Hematopoietic multipotent progenitor cell treated with erythropoietin and hydrocortisone succinate and interleukin-3 and kit ligand, for 6 days (in vitro differentiated cells): ENCODE results near the gene ATP5ME.
"Not testable (repeated sequence)": the region's sequence is repeated elsewhere in the genome, so short reads cannot be mapped to it uniquely, and the experiment has no call there.

Experiments used
- DNase-seq: peaks from one replicate; pipeline ENCODE4 v3.0.0-alpha.2; 2015

Gene ATP5ME

DNA sequence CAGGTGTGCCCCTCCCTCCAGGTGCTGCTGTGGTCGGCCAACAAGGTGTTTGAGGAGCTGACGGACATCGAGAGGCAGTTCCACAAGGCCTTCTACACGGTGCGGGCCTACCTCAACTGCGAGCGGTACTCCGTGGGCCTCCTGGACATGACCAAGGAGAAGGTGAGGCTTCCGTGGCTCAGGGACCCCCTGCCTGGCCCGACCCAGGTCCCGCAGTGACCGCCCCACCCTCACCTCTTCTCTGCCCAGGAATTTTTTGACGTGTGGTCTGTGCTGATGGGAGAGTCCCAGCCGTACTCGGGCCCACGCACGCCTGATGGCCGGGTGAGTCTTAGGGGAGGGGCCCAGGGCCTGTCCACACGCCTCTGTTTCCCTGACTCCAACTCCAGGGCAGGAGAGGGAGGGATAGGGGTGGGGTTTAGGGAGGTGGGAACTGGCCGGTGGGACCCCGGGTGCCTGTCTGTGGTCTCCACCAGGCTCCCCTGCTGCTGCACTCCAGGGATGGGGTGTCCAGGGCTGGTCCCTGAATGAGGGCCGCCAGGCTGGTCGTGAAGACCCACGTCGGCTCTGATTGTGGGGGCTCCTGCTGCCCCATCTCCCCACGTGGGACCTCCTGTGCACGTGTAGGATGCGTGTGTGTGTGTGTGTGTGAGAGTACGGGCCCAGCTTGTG, 20.1 kb downstream of the ATP5ME start:
- no peak for DNase-seq

DNA sequence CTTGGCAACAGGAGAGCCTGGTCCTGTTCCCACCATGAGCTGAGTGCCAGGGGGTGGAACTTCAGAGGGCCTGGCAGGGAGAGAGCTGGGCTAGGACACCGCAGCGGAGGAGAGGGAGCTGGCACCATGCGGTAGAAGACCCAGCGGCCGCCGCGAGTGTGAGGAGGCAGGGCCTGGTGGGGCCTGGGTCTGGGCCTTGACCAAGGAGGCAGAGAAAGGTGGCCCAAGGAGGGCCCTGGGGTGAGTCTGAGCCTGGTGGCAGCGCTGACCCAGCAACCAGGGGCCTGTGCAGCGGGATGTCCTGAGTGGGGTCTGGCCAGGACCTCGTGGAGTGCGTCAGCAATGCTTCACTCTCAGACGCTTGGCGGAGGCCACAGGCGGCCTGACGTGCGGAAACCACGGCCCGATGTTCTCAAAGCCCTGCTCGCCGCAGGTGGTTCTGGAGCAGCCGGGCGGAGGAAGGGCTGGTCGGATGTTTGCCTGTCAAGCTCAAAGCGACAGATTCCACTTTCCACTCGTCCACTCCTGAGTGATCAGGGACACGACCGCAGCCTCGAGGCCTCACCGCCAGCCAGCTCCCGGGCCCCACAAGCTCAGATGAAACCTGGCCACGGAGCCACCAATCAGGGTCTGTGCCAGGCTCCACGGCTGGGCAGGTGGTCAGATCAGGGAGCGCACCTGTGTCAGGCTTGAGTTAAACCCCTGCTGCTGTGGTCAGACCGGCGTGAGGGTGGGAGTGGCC, 20.8 kb downstream of the ATP5ME start:
- no peak for DNase-seq

DNA sequence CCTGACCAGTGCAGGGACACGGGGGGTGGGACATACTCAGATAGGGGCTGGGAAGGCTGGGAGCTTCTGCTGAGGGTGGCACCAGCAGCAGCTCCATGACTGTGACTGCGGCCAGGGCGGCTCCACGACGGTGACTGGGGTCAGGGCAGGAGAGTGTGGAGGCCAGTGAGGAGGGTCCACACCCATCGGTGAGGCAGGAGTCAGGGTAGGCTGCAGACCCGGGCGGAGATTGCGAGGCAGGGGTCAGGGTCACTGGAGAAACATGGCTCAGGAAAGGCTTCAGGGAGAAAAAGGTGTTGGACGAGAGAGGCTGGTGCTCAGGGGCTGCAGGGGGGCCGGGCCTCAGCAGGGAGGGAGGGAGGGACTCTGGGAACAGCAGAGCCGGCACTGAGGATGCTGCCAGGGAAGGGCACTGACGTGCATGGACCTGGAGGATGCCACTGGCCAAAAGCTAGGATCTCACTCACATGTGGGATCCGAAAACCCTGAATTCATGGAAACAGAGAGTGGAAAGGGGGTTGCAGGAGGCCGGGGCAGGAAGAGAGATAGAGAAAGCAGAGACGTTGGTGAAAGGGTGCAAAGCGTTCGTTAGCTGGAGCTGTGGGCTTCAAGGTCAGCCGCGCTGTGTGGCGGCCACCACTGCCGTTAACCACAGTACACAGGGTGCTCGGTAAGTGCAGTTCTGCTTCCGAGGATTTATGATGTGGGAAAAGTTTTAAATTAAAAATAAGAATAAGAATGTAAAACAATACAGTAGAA, 22.0 kb downstream of the ATP5ME start:
- DNase-seq, result no peak

DNA sequence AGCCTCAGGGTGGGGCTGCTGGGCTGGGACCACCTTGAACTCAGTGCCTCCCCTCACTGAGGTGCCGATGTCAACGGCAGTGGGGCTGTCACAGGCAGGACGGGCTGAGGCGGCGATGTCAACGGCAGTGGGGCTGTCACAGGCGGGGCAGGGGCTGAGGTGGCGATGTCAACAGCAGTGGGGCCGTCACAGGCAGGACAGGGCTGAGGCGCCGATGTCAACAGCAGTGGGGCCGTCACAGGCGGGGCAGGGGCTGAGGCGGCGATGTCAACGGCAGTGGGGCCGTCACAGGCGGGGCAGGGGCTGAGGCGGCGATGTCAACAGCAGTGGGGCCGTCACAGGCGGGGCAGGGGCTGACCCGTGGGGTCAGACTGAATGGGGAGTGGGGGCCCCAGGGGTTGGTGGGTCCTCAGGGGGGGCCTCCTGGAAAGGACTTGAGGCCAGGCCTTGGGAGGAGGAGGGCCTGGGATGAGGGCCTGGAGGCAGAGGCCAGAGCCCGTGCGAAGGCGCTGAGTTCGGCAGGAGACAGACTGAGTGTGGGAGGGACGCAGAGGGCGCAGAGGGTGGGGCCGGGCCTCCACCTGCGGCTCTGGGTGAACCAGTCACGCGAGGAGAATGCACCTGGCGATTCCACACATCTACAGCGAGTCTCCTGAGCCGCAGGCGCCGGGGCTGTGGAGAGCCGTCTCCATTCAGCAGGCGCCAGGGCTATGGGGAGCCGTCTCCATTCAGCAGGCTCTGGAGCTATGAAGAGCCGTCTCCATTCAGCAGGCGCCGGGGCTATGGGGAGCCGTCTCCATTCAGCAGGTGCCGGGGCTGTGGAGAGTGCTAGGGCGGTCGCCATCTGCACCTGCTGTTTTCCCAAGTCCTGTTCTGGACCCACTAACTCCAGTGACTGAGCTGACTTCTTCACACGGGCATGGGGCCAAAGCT, 22.9 kb downstream of the ATP5ME start:
- no peak for DNase-seq

DNA sequence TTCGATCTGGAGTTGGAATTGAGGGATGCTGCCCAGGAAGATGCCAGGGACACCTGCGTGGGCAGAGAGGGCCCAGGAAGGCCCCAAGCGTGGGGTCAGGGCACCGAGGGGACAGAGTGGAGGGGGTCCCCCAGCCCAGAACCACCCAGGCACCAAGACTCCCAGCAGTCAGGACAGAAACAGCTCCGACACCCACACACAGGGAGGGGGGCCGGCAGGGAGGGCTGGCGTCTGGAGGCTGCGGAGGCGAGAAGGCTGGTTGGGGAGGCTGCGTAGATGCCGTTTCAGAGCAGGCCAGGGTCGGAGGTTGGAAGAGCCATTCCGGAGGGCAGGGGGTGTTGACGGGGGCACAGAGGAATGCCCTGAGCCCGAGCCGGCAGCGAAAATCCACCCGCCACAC, 23.6 kb downstream of the ATP5ME start:
- no peak for DNase-seq

DNA sequence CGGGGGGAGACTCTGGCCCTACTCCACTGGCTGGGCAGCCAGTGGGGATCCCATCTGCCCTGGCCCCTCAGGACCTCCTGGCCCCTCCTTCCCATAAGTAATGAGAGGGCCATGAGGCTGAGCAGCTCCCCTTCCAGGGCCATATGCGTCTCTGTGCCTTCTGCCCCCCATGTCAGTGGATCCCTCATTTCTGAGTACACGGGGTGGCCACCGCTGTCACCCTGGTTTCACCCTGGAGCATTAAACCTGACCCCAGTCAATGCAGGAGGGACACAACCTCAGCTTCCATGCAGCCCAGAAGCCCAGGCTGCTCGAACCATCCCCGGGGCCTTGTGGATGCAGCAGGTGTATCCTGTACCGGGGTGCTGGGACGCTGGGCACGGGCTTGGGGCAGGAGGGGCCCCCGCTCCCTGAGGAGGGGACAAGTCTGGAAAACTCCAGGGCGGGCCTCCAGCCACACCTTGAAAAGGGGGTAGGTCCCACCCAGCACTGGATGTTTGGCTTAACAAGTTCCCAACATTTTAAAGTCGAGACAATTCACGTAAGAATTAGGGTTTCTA, 24.2 kb downstream of the ATP5ME start:
- DNase-seq, result no peak

DNA sequence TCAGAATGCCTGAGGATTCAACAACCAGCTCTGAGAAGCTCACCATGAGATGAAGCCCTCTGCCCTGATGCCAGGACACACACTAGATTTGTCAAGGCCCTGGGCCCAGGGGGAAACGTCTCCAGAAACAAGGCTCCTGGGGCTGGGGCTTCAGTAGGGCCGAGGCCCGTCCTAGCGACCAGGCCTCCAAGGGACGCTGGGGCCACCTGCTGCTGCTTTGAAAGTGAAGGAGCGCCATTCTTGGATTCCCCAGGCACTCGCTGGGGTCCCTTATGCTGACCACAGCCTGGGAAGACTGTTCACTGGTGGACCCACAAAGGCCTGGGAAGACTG, 24.8 kb downstream of the ATP5ME start:
- no peak for DNase-seq

DNA sequence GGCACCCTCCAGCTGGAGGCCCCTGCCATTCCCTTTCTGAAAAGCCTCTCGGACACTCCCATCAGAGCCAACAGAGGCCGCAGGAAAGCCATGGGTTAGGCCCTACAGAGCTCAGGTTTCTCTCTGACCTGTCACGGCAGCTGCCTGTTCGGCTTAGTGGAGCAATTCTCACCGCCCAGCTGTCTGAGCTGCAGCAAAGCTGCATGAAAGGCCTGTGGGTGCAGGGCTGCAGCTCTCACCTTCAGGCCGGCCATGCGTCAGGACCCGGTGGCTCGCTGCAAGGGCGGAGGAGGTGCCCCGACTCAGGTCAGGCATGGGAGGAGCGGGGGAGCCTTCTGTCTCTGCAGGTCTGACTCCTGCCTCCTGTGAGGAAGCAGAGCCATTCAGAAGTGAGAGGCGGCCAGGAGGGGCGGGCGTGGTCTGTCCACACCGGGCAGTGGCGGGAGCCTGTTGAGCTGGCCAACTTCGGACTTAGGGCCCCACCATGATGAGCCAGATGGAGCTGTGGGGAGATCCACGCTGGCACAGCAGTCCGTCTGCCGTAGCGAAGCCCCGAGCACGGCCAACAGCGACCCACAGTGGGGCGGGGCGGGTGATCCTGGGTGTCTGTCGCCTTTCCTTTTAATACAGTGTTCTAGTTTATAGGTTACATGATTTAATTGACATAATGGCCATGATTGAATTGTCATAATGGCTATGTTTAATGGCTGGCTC, 25.3 kb downstream of the ATP5ME start:
- no peak for DNase-seq

DNA sequence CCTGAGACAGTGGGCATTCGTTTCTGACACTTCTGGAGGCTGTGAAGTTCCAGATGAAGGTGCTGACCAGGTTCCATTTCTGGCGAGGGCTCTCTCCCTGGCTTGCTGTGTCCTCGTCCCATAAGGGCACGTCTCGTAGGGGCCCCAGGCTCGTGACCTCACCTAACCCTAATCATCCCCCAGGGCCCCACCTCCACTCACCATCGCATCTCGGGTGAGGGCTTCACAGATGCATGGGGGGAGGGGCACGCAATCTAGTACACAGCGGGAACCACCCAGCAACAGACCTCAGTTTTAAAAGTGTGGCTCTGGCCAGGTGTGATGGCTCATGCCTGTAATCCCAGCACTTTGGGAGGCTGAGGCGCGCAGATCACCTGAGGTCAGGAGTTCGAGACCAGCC, 26.6 kb downstream of the ATP5ME start:
- no peak for DNase-seq

DNA sequence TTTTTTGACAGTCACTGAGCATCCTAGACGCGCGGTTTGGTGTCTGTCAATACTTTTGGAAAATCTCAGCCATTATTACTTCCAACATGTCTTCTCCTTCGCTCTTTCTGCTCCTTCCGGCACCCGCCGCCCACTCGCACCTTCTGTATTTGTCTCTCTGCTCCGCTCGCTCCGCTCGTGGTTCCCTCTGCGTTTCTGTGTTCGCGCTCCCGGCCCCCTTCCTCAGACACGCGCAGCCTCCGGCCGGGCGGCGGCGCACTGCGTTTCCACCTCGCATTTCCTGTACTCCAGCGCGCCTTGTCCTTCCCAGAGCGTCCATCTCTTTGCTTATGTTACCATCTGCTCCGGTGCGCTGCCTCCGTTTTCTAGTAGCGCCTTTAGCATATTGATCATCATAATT, 27.6 kb downstream of the ATP5ME start:
- DNase-seq, result no peak

DNA sequence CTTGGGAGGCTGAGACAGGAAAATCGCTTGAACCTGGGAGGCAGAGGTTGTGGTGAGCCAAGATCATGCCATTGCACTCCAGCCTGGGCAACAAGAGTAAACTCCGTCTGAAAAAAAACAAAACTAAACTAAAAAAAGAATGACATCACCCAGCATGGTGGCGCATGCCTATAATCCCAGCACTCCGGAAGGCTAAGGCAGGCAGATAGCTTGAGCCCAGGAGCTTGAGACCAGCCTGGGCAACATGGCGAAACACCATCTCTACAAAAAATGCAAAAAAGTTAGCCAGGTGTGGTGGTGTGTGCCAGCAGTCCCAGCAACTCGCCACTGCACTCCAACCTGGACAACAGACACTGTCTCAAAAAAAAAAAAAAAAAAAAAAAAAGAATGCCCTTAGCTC, 31.7 kb downstream of the ATP5ME start:
- not testable (repeated sequence) for DNase-seq

DNA sequence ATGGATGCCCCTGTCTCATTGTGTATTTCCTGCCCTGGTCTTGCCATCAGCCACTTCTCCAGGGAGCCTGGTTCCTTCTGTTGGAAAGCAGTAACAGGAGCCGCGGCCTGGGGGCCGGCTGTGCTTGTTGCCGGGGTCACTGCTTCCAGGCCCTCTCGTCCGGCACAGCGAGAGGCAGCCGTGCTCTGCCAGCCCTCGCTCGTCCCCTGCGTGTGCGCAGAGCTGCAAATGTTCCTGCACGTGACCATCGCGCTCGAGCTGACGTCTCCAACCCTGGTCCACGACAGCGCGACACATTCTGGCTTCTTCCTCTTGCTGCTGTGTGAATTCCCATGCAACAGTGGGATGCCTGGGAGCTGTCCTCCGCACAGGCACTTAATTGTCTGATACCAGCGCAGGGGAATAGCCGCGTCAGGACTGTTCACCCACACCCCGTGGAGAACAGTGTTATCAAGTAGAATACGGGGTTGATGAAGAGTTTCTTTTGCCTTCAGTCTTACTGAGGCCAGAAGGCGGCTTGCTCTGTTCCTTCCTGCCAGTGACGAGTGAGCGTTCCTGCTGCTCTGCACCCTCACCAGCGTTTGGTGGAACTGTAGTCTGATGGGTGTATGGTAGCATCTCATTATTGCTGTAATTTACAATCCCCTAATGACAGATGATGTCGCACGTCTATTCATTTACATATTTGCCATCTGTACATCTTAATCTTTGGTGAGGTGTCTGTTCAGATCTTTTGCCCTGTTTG, 36.4 kb downstream of the ATP5ME start:
- DNase-seq, result no peak

DNA sequence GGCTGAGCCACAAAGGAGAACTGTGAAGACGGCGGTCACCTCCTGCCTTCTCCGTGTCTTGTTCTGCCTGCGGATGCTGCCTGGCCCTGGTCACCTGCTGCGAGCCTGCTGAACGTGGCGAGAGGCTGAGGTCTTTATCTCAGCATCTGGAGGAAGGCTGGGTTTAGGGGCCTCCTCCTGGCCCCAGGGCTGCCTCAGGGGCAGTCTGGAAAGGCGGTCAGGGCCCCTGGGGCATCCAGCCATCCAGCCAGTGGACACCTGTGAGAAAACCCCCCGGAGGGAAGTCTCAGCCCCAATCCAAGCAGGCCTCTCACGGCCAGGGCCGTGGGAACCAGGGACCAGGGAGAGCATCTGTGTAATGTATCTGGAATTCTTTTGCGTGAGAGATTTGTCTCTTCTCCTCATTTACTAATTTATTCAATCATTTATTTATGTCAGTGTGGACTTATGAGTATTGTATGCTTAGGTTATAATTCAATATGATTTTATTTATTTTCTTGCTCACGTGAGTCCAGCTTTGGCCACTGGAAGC, 37.4 kb downstream of the ATP5ME start:
- no peak for DNase-seq

DNA sequence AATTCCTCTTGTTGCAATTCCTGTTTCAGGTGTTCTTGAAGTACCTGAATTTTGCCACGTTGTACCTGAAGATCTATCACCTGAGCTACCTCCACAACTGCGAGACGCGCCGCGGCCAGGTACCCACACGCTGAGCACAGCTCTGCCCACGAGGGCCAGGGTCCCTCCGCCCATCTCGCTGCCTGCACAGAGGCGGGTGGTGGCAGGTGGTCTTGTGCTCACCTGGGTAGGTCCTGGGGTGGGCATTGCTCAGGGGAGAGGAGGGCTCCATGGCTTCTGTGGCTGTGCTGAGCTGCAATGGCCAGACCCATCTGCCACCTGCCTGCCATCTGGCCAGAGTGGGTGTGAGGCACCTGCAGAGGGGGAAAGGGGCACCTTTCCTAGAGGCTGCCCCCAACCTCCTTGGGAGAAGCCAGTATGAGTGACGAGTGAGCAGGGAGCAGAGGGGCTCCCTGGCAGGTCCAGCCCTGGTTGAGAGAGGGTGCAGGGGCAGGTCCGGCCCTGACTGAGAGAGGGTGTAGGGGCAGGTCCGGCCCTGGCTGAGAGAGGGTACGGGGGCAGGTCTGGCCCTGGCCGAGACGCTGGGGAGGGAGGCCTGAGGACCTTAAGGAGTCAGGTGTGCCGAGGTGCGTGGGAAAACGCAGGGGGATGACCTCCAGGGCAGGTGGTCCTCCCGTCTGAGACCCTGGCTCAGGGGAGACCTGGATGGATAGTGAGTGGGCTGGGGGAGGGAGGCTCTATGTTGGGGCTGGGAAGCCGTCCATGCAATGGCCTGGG, 38.0 kb downstream of the ATP5ME start:
- DNase-seq, result no peak

DNA sequence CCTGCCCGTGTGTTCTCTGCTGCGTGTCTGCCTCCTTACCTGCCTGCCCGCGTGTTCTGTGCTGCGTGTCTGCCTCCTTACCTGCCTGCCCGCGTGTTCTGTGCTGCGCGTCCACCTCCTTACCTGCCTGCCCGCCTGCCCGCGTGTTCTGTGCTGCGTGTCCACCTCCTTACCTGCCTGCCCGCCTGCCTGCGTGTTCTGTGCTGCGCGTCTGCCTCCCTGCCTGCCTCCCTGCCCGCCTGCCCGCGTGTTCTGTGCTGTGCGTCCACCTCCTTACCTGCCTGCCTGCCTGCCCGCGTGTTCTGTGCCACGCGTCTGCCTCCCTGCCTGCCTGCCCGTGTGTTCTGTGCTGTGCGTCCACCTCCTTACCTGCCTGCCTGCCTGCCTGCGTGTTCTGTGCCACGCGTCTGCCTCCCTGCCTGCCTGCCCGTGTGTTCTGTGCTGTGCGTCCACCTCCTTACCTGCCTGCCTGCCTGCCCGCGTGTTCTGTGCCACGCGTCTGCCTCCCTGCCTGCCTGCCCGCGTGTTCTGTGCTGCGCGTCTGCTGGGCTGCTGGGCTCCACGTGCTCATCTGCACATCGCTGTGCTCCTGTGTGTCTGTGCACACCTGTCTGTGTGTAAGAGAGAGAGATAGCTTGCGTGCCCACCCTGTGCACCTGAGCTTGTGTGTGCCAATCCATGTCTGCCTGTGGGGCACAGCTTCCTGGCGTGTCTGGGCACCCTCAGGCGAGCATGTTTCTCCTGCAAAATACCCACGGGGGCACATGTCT, 38.8 kb downstream of the ATP5ME start:
- not testable (repeated sequence) for DNase-seq

DNA sequence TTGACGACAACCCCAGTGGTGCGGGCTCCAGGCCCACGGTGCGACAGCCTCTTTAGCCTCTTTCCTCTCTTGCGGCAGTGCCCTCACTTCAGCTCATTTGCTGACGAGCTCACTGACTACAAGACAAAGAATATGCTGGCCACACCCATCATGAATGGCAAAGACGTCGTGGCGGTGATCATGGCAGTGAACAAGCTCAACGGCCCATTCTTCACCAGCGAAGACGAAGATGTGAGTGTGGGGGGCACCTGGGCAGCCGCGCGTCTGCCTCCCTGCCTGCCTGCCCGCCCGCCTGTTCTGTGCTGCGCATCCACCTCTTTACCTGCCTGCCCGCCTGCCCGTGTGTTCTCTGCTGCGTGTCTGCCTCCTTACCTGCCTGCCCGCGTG, 39.5 kb downstream of the ATP5ME start:
- no peak for DNase-seq

DNA sequence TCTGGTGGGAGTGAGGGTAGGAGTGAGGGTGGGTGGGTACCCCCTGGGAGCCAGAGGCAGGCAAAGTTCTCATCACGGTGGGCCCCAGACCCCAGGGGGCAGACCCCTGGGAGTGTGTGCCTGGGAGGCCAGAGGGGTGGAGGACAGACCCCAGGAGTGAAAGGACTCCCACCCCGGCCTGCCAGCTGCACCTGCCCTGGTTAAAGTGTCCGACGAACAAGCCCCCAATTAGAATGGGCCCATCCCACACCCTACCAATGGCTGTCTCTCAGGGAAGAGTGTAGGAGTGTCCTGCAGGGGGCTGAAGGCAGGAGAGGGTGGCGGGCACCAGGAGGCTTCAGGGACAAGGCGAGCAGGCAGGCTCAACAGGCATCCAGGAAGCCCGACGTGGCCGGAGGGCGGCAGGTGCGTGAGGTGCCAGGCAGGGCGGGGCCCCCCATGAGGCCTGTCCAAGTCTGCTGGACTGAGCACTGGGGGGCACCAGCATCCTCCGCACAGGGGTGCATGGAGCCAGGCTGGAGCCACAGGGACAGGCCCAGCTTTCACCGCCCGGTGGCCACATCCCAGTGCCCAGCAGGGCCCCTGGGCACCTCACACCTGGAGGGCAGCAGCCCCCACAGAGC, 40.0 kb downstream of the ATP5ME start:
- no peak for DNase-seq

DNA sequence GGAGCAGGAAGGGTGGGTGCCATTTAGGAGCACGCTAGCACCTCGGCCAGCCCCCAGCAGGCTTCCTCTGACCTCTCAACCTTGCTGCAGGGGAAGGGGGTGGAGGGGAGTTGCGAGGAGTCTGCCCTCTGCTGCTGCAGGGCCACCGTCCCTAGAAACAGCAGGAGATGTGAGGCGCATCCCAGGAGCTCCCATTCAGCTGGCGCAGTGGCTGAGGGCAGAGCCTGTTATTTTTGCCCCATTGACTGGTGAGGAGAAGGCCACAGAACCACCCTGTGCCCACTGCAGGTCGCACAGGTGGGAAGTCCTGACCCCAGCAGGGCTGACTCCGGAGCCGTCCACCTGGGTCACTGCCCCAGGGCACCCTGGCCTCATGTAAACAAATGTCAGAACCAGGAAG, 40.7 kb downstream of the ATP5ME start:
- no peak for DNase-seq

DNA sequence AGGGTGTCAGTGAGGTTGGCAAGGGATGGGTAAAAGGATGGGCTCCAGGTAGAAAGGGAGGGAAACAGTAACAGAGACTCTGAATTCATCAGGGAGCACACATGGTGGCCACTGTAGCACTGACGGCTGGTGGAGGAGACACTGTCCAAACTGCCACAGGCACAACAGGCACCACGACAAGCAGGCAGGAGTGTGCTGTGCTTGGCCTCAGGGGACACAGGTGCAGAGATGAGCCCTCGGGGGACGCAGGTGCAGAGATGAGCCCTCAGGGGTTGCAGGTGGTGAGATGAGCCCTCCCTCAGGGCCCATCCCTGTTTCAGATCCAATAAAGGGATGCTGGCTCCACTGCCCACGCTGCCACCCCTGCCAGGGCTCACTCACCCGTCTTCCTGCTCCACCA, 41.1 kb downstream of the ATP5ME start:
- DNase-seq, result no peak
